HG02970 (cell line): ENCODE data around the gene NOTUM.
A peak's percentile ranks its signal among the peaks of the same experiment; 100 is the strongest.

Experiments
- ATAC-seq: cut with Tn5 transposase; IDR thresholded peaks from one replicate; pipeline ENCODE4 v1.9.1; 2021; ENCODE audit warnings: mild to moderate bottlenecking, moderate library complexity, moderate number of reproducible peaks; ENCODE audit not compliant: unreplicated experiment, low FRiP score

NOTUM gene

GRCh38 chr17:81978524-81979298 lies 17.7 kb upstream of the NOTUM start:
- ATAC-seq = no peak

GRCh38 chr17:81977211-81977808 lies 16.3 kb upstream of the NOTUM start, which contains the start of gene ASPSCR1:
ASPSCR1 (plus strand) TSS chr17:81977629; CDS start chr17:81977647, 18 bp downstream.
- ATAC-seq = peak; percentile 88

- ATAC-seq = no peak
Measured at GRCh38 chr17:81976332-81977210, 15.6 kb upstream of the NOTUM start.

GRCh38 chr17:81973432-81973831 lies 12.4 kb upstream of the NOTUM start:
- ATAC-seq = no peak

- no peak for ATAC-seq
Measured at GRCh38 chr17:81968850-81969812, 8.1 kb upstream of the NOTUM start.

- no peak for ATAC-seq
Measured at GRCh38 chr17:81968396-81968745, 7.4 kb upstream of the NOTUM start.

GRCh38 chr17:81967533-81968395 lies 6.8 kb upstream of the NOTUM start:
- ATAC-seq = no peak

GRCh38 chr17:81967244-81967532 lies 6.2 kb upstream of the NOTUM start:
- ATAC-seq = no peak

- no peak for ATAC-seq
Measured at GRCh38 chr17:81966343-81967243, 5.6 kb upstream of the NOTUM start.

GRCh38 chr17:81964081-81964849 lies 3.3 kb upstream of the NOTUM start:
- no peak for ATAC-seq

GRCh38 chr17:81962499-81963441 lies 1.8 kb upstream of the NOTUM start:
- no peak for ATAC-seq

GRCh38 chr17:81961521-81962498 lies 823 bp upstream of the NOTUM start:
- no peak for ATAC-seq

GRCh38 chr17:81960130-81960958 lies 643 bp downstream of the NOTUM start:
- ATAC-seq = no peak

GRCh38 chr17:81959362-81960129 lies 1.4 kb downstream of the NOTUM start:
- no peak for ATAC-seq
